B cell (primary cell): ENCODE results near the gene NR5A1. TPM values are rescaled to one million over a fixed set of nuclear protein-coding genes. Genes with fewer than 3 reads are reported as not detected.

ENCODE experiments used
- ATAC-seq: fragments of 200-7000 bp; cut with Tn5 transposase; one replicate; pipeline ENCODE4 v1.10.0; 2021; ENCODE audit warnings: low read depth, mild to moderate bottlenecking, moderate number of reproducible peaks, moderate library complexity
- CTCF ChIA-PET: fragments of 350-600 bp; sonication (Branson Sonifier 250); formaldehyde crosslinking; loops from one replicate; lab custom pipeline; 2021; ENCODE audit warnings: antibody characterized with exemption, inconsistent platforms; lab: Charles Lee
- POLR2A ChIA-PET: fragments of 350-600 bp; sonication (Branson Sonifier 250); formaldehyde crosslinking; loops from one replicate; lab custom pipeline; 2021; ENCODE audit warnings: antibody characterized with exemption; lab: Charles Lee
- DNase-seq: peaks from one replicate; pipeline ENCODE4 v3.0.0; 2013
- H2AFZ ChIP-seq: 2 replicates; pipeline ENCODE4 v1.6.1; 2012; ENCODE audit warnings: mild to moderate bottlenecking, low read depth, low read length; ENCODE audit not compliant: insufficient read depth, poor library complexity, severe bottlenecking
- H3K27ac ChIP-seq, 2 donors: 1 replicate in 1 of 2; 2 replicates in 1 of 2; pipeline ENCODE4 v1.5.1; 2012 to 2013; ENCODE audit warnings: low read length in 2 of 2, mild to moderate bottlenecking in 2 of 2, moderate library complexity in 1 of 2
- H3K27me3 ChIP-seq, 4 experiments: fragments of 200-600 bp in 1 of 4; sonication (generic) in 1 of 4; replicated peaks in 1 of 4; 1 replicate in 2 of 4; 2 replicates in 2 of 4; pipeline versions ENCODE4 v1.6.1 to v1.7.0; 2013 to 2016; ENCODE audit warnings: low read length in 3 of 4, mild to moderate bottlenecking in 2 of 4, mixed read lengths in 1 of 4, moderate library complexity in 1 of 4; ENCODE audit not compliant: insufficient read depth in 4 of 4, control insufficient read depth in 3 of 4; ENCODE audit errors: control extremely low read depth in 1 of 4
- H3K36me3 ChIP-seq, 2 experiments: replicated peaks in 1 of 2; 1 replicate in 1 of 2; 2 replicates in 1 of 2; pipeline versions ENCODE4 v1.6.1 to v1.7.1; 2013; ENCODE audit warnings: low read length in 1 of 2; ENCODE audit not compliant: insufficient read depth in 2 of 2, control insufficient read depth in 1 of 2; ENCODE audit errors: control extremely low read depth in 1 of 2, extremely low read depth in 1 of 2
- H3K4me1 ChIP-seq, 2 donors: fragments of 200-600 bp in 1 of 2; sonication (generic) in 1 of 2; 1 replicate in 1 of 2; 2 replicates in 1 of 2; pipeline versions ENCODE4 v1.5.1 to v1.6.1; 2013 to 2017; ENCODE audit warnings: low read length in 2 of 2; ENCODE audit not compliant: control insufficient read depth in 2 of 2, insufficient read depth in 2 of 2
- H3K4me2 ChIP-seq: replicated peaks from 2 replicates; pipeline ENCODE3; 2012; ENCODE audit warnings: mild to moderate bottlenecking, low read depth, low read length; ENCODE audit not compliant: poor library complexity, severe bottlenecking
- H3K4me3 ChIP-seq, 5 experiments: fragments of 200-600 bp in 1 of 5; sonication (generic) in 1 of 5; 1 replicate in 3 of 5; 2 replicates in 2 of 5; pipeline versions ENCODE4 v1.5.1 to v1.7.0; 2011 to 2016; ENCODE audit warnings: low read length in 4 of 5, mild to moderate bottlenecking in 4 of 5, low read depth in 2 of 5, control low read depth in 1 of 5, moderate library complexity in 1 of 5; ENCODE audit not compliant: insufficient read depth in 1 of 5; ENCODE audit errors: control extremely low read depth in 1 of 5, extremely low read depth in 1 of 5
- H3K79me2 ChIP-seq: fragments of 200-600 bp; sonication (generic); one replicate; pipeline ENCODE4 v1.6.0; 2016; ENCODE audit warnings: low read length; ENCODE audit not compliant: control insufficient read depth, insufficient read depth
- H3K9ac ChIP-seq: fragments of 200-600 bp; sonication (generic); 2 replicates; pipeline ENCODE4 v1.6.1; 2017; ENCODE audit warnings: mild to moderate bottlenecking, low read length, moderate library complexity
- H3K9me3 ChIP-seq, 3 donors: one replicate each; pipeline versions ENCODE4 v1.6.1 to v1.7.1; 2013; ENCODE audit warnings: low read length in 2 of 3; ENCODE audit not compliant: control insufficient read depth in 2 of 3, insufficient read depth in 1 of 3; ENCODE audit errors: control extremely low read depth in 1 of 3
- H4K20me1 ChIP-seq: 2 replicates; pipeline ENCODE4 v1.6.0; 2012; ENCODE audit warnings: mild to moderate bottlenecking, low read length; ENCODE audit not compliant: insufficient read depth, control insufficient read depth, poor library complexity, severe bottlenecking
- H3K27ac Mint-ChIP-seq: one replicate; pipeline ENCODE4 v1.8.0; 2021; ENCODE audit warnings: mixed read lengths
- H3K27me3 Mint-ChIP-seq: one replicate; pipeline ENCODE4 v1.8.0; 2021; ENCODE audit warnings: mixed read lengths
- H3K4me1 Mint-ChIP-seq: one replicate; pipeline ENCODE4 v1.8.0; 2021; ENCODE audit warnings: mixed read lengths
- H3K4me3 Mint-ChIP-seq: one replicate; pipeline ENCODE4 v1.8.0; 2021; ENCODE audit warnings: mixed read lengths
- H3K9me3 Mint-ChIP-seq: one replicate; pipeline ENCODE4 v1.8.0; 2022; ENCODE audit warnings: mixed read lengths; ENCODE audit not compliant: insufficient read depth
- CTCF ChIP-seq: fragments of 200-600 bp; IDR thresholded peaks from one replicate; pipeline ENCODE4 v1.8.0; 2022; ENCODE audit warnings: antibody characterized with exemption, mild to moderate bottlenecking
- EZH2 ChIP-seq: IDR thresholded peaks from 2 replicates; pipeline ENCODE4 v1.6.1; 2012; ENCODE audit warnings: borderline replicate concordance, low read depth, mild to moderate bottlenecking, moderate library complexity, low read length; ENCODE audit not compliant: insufficient read depth, poor library complexity, severe bottlenecking
- WGBS: methylation state at CpG from one replicate; pipeline ENCODE4 v1.1.5; 2013; ENCODE audit warnings: missing lambda C conversion rate; ENCODE audit not compliant: insufficient coverage; 5-methylcytosine and 5-hydroxymethylcytosine counted together
- intact Hi-C: fragments of 100-400 bp; cut with micrococcal nuclease; formaldehyde crosslinking; loops from one replicate; pipeline ENCODE4 v1.10.0; 2022
- polyA plus RNA-seq: library from polyadenylated mRNA; depleted of rRNA; stranded (reverse); fragments of >200 nt; gene quantifications from 2 replicates; pipeline ENCODE4 v1.2.3, GENCODE V29; 2012
- total RNA-seq, 2 donors: library from RNA; stranded (reverse); fragments of 120-200 nt in 1 of 2; gene quantifications; 1 replicate in 1 of 2; 2 replicates in 1 of 2; pipeline versions ENCODE4 v1.2.3 to v1.2.4, GENCODE V29; 2013 to 2022

The NR5A1 gene
- total and polyA plus RNA-seq, 2 donors (not counting 1 experiment from before 2014, with no cell fraction given): not detected

- peaks cover 12% of the 10 kb centered on the region for H3K27me3 Mint-ChIP-seq
- WGBS: 96% methylated on average over 15 of the region's 17 CpGs
These were observed 39.7 kb downstream of the NR5A1 start for GRCh38 chr9:124467410-124468060.

More at GRCh38 chr9:124467410-124468060, 39.7 kb downstream of the NR5A1 start:
- TF ChIP-seq CTCF (no peak), EZH2 (no peak)
- Histone ChIP-seq H3K4me1 (peaks cover 0 to 4% of the 10 kb centered on the region in 2 donors), H2AFZ (no peak overlapping the region), H3K27me3 (peaks cover 0 to 7% (median 0%) of the 10 kb centered on the region in 4 experiments), H3K36me3 (no peaks in the 10 kb centered on the region), H3K27ac (no peak overlapping the region), H3K9me3 (no peaks in the 10 kb centered on the region), H3K4me3 (no peak overlapping the region), H3K79me2 (no peaks in the 10 kb centered on the region), H3K4me2 (no peak overlapping the region), H3K9ac (no peak overlapping the region), H4K20me1 (no peaks in the 10 kb centered on the region)
- CTCF ChIA-PET: no interaction called here
- no peak overlapping the region for H3K27ac Mint-ChIP-seq
- no peak overlapping the region for H3K4me3 Mint-ChIP-seq
- POLR2A ChIA-PET: no interaction called here
- H3K4me1 Mint-ChIP-seq: peaks cover 5% of the 10 kb centered on the region
- no peak for DNase-seq
- intact Hi-C loops: no loop called here
- ATAC-seq: no peak
- H3K9me3 Mint-ChIP-seq: peaks cover 2% of the 10 kb centered on the region
